WI38 (cell line): ENCODE results near the gene FGGY.

Experiments used
- H3K4me3 ChIP-seq: 2 replicates; pipeline ENCODE4 v1.5.1; 2011; ENCODE audit warnings: low read depth, mild to moderate bottlenecking, control low read depth, low read length
- TF ChIP-seq, protein P1 (sequence below): IDR thresholded peaks from 2 replicates; pipeline ENCODE4 v1.5.1; 2012; ENCODE audit warnings: low read depth, mild to moderate bottlenecking, control low read depth, low read length

Gene FGGY

GRCh38 chr1:59383963-59384362 is 87.1 kb downstream of the FGGY start:
- TF ChIP-seq, protein P1, sequence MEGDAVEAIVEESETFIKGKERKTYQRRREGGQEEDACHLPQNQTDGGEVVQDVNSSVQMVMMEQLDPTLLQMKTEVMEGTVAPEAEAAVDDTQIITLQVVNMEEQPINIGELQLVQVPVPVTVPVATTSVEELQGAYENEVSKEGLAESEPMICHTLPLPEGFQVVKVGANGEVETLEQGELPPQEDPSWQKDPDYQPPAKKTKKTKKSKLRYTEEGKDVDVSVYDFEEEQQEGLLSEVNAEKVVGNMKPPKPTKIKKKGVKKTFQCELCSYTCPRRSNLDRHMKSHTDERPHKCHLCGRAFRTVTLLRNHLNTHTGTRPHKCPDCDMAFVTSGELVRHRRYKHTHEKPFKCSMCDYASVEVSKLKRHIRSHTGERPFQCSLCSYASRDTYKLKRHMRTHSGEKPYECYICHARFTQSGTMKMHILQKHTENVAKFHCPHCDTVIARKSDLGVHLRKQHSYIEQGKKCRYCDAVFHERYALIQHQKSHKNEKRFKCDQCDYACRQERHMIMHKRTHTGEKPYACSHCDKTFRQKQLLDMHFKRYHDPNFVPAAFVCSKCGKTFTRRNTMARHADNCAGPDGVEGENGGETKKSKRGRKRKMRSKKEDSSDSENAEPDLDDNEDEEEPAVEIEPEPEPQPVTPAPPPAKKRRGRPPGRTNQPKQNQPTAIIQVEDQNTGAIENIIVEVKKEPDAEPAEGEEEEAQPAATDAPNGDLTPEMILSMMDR = no peak
- no peak overlapping the region for H3K4me3 ChIP-seq

DNA sequence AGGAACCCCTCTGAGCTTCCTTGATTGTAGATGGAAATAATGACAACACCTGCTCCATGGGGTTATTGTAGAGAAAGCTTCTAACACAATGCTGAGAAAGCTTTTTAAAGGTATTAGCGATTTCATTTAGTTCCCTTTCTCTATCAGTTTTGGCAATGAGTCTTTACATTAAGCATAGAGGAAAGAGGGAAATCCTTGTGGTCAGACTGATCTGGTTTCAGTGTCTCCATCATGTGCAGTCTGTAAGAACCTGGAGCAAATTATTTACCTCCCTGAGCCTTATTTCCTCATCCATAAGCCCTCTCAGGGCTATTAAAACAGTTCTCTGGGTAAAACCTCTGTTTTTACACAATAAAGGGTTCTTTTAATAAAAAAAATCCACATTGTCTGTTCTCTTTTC is 87.5 kb downstream of the FGGY start:
- TF ChIP-seq, protein P1 = no peak
- H3K4me3 ChIP-seq = no peak overlapping the region

- H3K4me3 ChIP-seq = no peak overlapping the region
- TF ChIP-seq, protein P1 = no peak
Observed at GRCh38 chr1:59388191-59388590, 91.3 kb downstream of the FGGY start.

- no peak overlapping the region for H3K4me3 ChIP-seq
- TF ChIP-seq, protein P1 = no peak
Observed at GRCh38 chr1:59389847-59390246, 93.0 kb downstream of the FGGY start.

DNA sequence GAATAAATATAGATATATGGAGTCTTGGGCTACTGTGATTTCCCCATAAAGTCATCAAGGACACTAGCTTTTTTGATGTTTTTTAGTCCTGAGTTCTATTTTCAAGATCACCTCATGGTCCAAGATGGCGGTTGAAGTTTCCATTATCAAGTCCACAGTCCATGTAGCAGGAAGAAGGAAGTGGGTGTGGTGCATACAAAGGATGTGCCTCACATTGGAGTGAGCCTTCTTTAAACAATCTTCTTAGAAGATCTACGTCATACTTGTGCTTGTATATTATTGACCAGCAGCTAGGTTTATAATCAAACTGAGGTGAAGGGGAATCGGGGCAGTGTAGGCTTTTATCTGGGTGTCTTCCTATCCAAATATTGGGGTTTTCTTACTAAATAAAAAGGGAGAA is 93.4 kb downstream of the FGGY start:
- TF ChIP-seq, protein P1 = no peak
- H3K4me3 ChIP-seq = no peak overlapping the region

GRCh38 chr1:59391212-59392179 is 94.6 kb downstream of the FGGY start:
- TF ChIP-seq, protein P1 = no peak
- no peak overlapping the region for H3K4me3 ChIP-seq
